Astrocyte of the cerebellum (primary cell): ENCODE results near the gene CASS4.

Source experiments
- DNase-seq: peaks from one replicate; pipeline ENCODE4 v3.0.0-alpha.2; 2011; ENCODE audit warnings: low read depth
- H3K4me3 ChIP-seq: 2 replicates; pipeline ENCODE4 v1.5.1; 2011; ENCODE audit warnings: mild to moderate bottlenecking, low read depth, low read length, moderate library complexity
- CTCF ChIP-seq: IDR thresholded peaks from 2 replicates; pipeline ENCODE4 v1.5.1; 2012; ENCODE audit warnings: low read length, low read depth, moderate library complexity, mild to moderate bottlenecking; ENCODE audit errors: missing control alignments
- in situ Hi-C: cut with HindIII; loops from 2 replicates; pipeline ENCODE4 v1.10.0; 2017; ENCODE audit warnings: low sequenced_read_pairs

CASS4 gene

GRCh38 chr20:56372850-56373249 lies 39.2 kb upstream of the CASS4 start:
- no peak for TF ChIP-seq CTCF
- DNase-seq: no peak
- no peak overlapping the region for H3K4me3 ChIP-seq
- in situ Hi-C loops: no loop called here

- no peak for TF ChIP-seq CTCF
- DNase-seq: peak; percentile 70
- in situ Hi-C loops: no loop called here
- no peak overlapping the region for H3K4me3 ChIP-seq
Measured at GRCh38 chr20:56373942-56374341, 38.1 kb upstream of the CASS4 start.

DNA sequence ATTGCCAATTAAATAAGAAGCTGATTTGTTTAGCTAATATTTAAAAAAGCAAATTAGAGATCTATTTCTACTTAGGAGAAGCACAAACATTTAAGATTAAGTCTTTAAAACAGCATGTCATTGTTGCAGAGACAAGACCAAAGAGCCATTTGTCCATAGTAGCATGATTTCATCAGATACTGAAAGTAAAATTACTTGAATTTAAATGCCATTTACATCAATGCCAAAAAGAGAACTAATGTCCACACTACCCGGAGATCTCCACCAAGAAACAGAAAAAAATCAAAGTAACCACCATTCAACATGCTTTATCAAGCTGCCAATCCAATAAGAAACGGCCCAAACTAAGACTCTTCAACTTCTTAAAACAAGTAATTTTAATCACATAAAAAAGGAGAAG lies 35.7 kb upstream of the CASS4 start:
- no peak for TF ChIP-seq CTCF
- in situ Hi-C loops: no loop called here
- DNase-seq: no peak
- H3K4me3 ChIP-seq: no peak overlapping the region

- no peak for TF ChIP-seq CTCF
- DNase-seq: no peak
- H3K4me3 ChIP-seq: no peak overlapping the region
- in situ Hi-C loops: no loop called here
Measured at GRCh38 chr20:56378386-56378785, 33.7 kb upstream of the CASS4 start.

DNA sequence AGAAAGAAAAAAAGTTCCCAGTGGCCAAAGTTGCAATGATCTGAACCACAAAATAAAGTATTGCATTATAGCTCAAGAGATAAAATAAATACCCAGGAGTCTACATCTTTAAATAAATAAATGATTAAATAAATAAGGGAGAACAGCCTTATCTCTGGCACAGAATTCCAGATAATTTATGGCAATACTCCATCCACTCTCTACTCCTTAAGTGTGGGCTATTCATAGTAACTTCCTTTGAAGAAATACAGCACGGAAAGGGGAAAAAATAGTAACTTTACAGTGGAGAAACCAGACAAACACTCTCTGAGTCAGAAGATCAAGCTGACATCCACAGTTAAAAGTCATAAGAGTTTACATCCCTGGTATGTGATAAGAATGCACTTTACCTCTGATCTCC lies 31.7 kb upstream of the CASS4 start:
- no peak for TF ChIP-seq CTCF
- H3K4me3 ChIP-seq: no peak overlapping the region
- in situ Hi-C loops: no loop called here
- no peak for DNase-seq

DNA sequence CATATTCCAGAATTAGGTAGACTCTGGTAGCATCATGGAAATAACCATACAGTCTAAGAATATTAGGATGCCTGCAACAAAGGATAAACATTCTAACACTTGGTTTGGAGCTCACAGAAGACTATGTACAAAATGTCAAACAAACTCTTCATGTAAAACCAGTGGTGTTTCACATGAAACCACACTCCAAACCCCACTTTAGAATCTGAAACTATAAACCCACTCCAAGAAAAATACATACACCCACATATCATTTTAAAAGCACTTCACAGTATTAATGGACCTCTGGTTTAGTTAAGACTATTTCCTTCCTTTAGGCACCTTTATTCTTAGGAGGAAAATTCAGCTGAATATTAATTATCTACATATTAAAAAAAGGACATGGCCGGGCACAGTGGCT lies 30.6 kb upstream of the CASS4 start:
- TF ChIP-seq CTCF: no peak
- H3K4me3 ChIP-seq: no peak overlapping the region
- DNase-seq: no peak
- in situ Hi-C loops: no loop called here

DNA sequence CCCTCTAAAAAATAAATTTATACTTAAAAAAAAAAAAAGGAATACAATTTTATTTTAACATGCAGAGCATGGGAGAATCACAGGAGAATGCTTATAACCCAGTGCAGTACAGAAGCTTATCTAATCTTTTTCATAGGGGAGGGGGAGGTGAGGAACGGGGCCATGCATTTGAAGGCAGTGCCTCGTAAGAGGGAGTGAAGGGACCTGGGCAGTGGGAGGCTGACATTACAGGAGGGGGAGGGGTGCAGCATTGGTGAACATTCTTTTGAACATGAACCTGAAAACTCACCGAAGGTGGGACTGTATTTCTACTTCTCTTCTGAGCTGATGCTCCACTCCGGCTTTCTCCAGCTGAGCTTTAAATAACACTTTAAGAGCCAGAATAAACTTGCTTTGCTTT lies 29.4 kb upstream of the CASS4 start:
- TF ChIP-seq CTCF: no peak

More for the DNA sequence above, 29.4 kb upstream of the CASS4 start:
- DNase-seq: no peak
- H3K4me3 ChIP-seq: no peak overlapping the region
- in situ Hi-C loops: no loop called here
